ENCODE measurements around the gene PLEKHA1. TPM values are rescaled to one million over a fixed set of nuclear protein-coding genes. Genes with fewer than 3 reads are reported as not detected.

Gene PLEKHA1
- total RNA-seq, 1 donor from 2014 or later = 39.1 TPM

DNA sequence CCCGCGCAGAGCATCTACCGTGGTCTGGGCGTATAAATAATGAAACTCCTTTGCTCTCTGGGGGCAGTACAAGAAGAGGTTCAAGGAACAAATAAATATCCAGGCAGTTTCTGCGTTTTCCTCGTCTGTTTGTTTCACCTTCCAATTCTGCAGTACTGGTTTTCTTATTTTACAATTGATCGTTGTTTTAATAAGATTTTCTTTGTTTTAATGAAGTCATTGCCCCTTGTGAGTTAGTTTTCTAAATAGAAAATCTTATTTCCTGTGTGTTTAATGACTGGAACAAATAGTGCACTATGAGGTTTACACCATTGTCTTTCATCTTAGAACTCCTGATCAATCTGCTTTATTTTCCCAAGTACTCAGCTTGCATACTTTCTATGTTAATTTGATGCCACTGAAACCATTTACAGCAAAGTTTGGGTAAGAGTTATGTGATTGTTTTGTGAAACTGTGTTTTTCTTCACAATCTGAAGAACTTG lies 1.2 kb downstream of the PLEKHA1 start:
- DNase-seq (ENCODE audit: low read depth) = no peak

DNA sequence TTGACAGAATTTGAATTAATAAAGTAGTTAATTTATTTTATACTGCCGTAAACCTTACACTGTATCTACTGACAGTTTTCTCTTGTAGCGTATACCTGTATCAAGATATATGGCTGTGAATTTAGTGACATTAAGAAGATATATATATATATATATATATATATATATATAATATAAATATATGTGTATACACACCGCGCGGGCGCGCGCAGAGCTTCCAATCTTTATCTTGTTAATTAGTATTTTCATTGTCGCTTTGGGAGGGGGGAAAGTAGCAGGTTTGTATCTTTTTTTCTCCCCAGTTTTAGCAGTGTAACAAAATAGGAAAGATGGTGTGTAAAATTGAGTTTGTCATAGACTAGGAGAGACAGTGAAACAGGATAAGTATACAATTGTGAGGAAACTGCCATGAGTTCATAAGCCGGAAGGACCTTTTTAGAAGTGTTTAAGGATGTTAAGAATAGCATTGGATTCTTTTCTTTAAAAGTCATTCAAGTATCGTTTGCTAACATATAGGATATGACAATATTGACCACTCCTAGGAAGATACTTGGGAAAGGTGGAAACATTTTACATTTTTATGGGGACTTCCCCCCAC lies 2.0 kb downstream of the PLEKHA1 start:
- DNase-seq (ENCODE audit: low read depth) = no peak

DNA sequence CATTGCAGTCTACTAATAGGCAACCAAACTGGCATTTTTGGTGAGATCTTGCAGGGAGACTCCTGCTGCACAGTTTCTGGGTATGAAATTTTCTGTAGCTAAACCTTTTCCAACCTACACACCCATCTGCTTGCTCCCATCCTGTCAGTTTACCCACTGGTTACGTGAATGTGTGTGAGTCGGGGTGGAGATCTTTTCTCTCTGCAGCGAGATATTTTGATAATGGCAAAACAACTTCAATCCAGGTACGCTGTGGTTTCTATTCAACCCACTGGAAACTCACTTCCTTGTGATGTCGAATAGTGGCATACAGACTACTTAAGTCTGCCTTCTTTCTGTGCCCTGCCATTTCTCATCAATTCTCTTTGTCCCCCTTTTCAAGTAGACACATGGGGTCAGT lies 4.5 kb downstream of the PLEKHA1 start:
- no peak for DNase-seq (ENCODE audit: low read depth)

DNA sequence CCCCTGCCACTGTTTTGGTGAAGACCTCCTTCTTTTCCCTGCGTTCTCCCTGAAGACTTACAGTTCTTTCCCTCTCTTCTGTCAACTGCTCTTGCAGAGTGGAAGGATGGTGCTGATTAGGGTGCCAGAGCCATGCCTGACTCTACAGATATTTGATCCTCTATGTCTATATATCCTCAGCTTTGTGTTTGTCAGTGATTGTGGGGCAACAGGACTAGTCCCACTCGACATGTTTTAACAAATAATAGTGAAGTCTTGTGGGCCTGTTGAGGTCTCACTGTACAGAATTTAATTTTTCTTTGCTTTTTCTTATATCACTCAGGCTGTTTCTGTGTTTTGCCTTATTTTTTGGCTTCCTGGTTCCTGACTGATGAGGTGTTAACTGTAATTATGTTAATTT lies 5.0 kb downstream of the PLEKHA1 start:
- DNase-seq (ENCODE audit: low read depth) = no peak

DNA sequence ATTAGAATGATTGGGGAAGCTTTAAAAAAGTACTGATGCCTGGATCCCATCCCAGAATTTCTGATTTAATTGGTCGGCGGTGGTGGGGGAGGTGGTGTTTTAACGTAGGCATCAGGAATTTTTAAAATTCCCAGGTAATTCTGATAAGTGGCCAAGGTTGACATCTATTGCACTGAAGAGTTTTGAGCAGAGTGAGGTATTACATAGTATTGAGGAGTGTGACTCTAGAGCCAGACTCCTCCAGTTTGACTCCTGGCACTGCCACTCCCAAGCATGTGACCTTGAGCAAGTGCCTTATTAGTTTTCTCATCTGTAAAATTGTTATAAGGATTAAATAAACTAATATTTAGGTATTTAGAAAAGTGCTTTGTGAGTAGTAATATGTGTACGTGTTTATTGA lies 6.2 kb downstream of the PLEKHA1 start:
- no peak for DNase-seq (ENCODE audit: low read depth)

DNA sequence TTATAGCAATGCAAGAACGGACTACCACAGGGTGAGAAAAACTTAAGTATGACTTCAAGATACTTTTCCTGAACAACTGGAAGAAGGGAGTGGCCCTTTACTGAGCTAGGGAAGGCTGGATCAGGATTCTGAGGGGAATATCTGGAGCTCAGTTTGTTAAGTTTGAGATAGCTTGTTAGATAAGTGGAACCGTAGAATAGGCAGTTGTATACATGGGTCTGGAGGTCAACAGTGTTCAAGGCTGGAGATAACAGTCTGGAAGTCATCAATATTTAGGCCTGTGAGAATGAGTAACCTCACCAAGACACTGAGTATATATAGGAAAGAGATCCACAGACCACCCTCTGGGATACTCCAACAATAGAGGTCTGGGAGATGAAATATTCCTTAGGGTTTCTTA lies 7.2 kb downstream of the PLEKHA1 start:
- DNase-seq (ENCODE audit: low read depth) = no peak

DNA sequence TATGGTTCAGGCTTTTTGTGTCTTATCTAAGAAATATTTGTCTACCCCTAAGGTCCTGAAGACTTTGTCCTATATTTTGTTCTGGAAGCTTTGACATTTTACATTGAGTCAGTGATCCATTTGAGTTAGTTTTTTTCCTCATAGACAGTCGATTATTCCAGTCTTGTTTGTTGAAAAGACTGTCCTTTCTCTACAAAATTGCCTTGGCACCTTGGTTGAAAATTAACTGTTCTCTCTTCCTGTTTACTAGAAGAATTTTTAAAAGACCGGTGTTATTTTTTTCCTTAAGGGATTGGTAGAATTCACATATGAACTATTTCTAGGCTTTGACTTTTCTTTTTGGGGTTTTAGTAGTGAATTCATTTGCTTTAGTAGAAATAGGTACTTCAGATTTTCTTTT lies 12.0 kb downstream of the PLEKHA1 start:
- no peak for DNase-seq (ENCODE audit: low read depth)

DNA sequence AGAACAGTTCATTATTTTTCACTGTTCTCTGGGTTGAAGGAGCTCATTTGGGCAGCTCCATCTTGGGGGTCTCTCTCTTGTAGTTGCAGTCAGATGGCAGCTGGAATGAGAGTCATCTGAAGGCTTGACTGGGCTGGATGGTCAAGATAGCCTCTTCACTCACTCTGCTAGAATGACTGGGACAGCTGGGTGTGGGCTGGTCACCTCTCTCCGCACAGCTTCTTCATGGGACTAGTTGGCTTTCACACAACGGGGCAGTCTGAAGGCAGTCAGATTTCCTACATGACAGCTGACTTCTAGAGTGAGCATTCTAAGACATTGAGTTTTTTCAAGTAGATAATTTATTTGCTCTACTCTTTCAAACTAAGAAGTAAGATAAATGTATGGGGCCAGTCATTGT lies 13.1 kb downstream of the PLEKHA1 start:
- DNase-seq (ENCODE audit: low read depth) = peak; percentile 83

DNA sequence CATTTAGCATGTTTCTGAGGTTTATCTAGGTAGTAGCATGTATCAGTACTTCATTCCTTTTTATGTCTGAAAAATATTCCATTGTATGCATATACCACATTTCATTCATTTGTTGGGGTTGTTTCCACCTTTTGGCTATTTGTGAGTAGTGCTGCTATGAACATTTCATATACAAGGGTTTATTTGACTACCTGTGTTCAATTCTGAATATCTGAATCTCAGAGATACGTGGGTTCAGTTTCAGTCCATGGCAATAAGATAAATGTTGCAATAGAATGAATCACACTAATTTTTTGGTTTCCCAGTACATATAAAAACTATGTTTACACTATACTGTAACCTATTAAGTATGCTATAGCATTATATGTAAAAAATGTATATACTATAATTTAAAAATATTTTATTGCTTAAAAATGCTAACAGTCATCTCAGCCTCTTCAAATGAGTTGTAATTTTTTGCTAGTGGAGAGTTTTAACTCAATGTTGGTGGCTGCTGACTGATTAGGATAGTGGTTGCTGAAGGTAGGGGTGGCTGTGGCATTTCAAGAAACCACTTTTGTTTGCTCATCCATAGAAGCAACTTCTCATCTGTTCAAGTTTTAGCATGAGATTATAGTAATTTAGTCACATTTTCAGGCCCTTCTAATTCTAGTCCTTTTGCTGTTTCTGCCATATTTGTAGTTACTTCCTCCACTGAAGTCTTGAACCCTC lies 13.9 kb downstream of the PLEKHA1 start:
- no peak for DNase-seq (ENCODE audit: low read depth)

DNA sequence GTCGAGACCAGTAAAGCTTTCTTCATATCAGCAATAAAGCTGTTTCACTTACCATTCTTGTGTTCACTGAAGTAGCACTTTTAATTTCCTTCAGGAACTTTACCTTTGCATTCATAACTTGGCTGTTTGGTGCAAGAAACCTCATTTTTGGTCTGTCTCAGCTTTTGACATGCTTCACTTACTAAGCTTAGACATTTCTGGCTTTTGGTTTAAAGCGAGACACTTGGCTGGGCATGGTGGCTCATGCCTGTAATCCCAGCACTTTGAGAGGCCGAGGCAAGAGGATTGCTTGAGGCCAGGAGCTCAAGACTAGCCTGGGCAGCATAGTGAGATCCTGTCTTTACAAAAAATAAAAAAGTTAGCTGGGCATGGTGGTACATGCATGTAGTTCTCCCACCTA lies 15.8 kb downstream of the PLEKHA1 start:
- DNase-seq (ENCODE audit: low read depth) = no peak

DNA sequence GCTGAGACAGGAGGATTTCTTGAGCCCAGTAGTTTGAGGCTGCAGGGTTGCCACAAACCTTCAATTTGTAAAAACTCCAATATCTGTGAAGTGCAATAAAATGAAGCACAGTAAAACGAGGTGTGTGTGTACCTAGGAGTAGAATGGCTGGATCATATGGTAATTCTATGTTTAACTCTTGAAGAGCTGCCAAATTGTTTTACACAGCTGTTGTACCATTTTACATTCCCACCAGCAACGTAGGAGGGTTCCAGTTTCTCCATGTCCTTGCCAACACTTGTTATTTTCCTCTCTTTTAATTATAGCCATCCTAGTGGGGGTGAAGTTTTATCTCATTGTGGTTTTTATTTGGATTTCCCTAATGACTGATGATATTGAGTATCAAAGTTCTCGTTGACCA lies 16.2 kb downstream of the PLEKHA1 start:
- peak; percentile 19 for DNase-seq (ENCODE audit: low read depth)

DNA sequence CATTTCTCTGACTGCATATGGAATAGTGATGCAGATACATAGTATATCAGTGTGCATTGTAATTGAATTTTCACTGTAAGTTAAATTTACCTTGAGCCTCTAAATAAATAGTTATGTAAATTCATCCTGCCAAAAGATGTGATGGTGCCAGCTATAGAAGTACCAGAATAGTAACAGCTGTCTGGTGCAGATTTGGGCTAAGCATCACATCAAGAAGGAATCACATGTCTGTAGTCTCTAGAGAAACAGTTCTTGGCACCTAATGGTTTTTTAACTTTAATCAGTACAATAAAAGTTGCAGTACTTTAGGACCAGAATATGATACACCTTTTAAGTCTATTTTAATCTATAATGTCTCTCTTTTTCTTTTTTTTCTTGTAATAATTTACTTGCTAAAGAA lies 17.4 kb downstream of the PLEKHA1 start:
- peak; percentile 37 for DNase-seq (ENCODE audit: low read depth)

DNA sequence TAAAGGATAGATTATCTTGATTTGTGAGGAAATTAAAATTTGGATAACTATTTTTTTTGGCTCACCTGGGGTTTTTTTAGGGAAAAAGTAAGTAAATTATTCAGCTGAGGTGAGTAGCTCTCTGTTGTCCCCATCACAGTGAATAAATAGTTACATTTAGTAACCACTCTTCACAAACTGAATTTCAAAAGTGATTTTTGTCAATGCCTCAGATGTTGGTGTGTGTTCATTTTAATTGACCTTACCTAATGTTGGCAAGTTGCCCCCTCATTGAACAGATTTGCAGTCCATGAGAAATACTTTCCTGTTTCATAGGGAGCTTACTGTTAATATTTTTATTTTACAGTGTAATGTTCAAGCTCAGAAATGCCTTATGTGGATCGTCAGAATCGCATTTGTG lies 18.3 kb downstream of the PLEKHA1 start:
- no peak for DNase-seq (ENCODE audit: low read depth)

DNA sequence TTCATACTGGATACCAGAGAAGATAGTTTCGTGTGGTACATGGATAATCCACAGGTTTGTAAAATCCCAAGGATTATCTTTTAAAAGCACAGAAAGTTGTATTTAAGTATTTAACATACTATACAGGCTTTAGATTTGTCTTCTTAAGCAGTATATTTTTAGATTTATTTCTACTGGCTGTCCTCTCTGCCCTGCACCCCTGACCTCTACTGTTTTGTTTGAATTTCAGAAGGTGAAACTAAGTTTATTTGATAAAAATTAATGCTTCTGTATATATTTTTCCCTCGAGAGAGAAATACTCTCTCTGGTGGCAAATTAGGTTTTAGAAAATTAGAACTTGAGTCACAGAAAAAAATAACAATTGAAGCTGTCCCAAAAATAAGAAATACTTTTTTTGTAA lies 18.8 kb downstream of the PLEKHA1 start:
- no peak for DNase-seq (ENCODE audit: low read depth)

DNA sequence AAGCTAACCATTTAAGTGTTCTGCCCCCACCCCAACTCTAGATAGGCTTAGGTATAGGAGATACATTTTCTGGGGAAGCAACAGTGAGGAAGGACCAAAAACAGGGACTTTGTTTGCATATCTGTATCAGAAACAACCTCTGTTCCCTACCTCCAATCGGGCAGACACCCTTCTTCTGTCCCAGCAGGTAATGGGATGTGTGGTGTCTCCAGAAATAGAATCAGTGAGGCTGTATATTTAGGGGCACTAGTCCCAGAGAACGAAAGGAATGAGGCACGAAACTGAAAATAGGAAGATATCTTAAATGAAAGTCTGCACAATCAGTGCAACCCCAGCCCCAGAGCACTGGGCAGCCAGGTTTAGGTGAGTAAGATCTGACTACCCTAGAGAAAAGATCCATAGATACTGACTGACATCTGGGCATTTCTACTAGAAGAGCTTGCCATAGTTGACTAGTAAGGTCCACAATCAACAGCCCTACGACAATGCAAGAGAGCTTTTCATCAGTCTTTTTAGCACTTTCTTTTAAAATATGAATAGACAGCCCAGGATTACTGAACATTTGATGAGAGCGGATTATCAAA lies 28.1 kb downstream of the PLEKHA1 start:
- DNase-seq (ENCODE audit: low read depth) = no peak

DNA sequence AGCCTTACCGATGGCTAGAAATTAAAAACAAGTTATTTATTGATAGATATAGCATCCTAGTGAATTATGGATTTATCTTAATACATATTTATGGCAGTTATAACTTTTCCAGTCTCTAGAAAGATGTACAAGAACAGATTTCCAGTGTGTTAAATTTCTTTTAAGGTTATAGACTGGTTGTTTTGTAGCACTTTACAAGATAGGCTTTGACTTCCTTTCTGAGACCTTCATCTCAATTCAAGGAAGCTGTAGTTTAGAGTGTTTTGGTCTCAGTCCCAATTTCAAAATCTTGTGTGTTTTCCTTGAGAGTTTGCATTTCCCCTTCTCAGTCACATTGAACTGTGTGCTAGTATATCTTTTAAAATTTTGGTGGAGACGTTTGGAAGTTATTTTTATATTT lies 30.1 kb downstream of the PLEKHA1 start:
- DNase-seq (ENCODE audit: low read depth) = no peak

DNA sequence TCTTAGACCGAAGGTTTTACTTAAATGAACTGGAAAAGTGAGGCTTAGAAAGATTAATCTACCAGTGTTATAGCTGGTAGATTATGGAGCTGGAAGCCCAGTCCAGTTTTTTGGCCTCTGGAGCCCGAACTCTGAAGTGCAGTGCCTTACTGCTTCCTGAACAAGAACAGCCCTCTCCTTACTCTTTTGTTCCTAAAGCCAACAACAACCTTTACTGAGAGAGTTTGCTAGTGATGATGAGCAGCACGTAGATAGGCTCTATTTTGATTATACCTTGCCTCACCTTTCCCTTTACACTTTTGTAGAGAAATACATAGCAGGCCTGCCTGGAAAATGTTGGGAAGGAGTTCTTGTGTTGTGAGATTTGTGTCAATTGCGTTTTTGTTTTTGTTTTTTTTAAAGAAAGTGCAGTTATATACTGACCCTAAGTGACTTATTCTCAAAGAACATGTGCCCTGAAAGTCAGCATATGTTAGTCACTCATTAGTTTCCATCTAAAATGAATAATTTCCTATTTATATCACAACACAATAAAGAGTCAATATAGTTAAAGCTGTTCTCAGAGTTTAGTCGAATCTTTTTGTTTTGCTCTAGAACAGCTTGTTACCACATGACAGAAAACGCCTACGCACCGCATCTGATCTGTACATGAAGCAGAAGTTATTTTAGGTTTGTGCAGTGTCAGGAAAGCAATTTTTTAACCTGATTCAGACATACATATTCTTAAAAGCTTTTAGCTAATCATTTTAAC lies 33.0 kb downstream of the PLEKHA1 start:
- no peak for DNase-seq (ENCODE audit: low read depth)

DNA sequence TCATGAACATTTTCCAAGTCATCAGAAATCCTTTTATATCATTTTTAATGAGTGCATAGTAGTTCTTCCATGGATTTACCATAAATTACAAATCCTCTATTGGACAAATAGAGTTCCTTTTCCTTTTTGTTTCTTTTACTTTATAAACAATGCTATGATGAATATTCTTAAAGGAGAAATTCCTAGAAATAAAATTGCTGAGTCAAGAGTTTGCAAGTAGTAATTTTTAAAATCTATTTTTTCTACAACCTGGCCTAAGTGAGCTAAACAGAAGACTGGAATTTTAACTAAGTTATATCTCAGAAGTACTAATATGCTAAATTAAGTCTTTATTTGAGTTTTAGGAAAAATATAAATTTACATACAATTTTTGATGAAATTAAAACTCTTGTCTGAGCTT lies 38.8 kb downstream of the PLEKHA1 start:
- no peak for DNase-seq (ENCODE audit: low read depth)

DNA sequence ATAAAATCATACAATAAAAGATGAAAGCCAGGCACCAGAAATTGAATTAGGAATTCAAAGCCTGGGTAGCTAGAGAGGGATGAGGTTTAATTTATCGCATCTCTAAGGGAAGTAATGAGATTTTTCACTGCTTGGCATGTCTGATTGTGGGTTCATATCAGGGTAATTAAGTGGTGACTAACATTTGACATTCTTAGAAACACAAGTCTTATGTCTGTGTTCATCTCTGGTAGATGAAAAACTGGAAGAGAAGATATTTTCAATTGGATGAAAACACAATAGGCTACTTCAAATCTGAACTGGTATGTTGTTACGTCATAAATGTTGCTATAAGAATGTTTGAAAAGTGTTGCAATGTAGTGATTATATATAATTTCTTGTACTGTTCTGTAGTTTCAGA lies 43.2 kb downstream of the PLEKHA1 start:
- DNase-seq (ENCODE audit: low read depth) = no peak

DNA sequence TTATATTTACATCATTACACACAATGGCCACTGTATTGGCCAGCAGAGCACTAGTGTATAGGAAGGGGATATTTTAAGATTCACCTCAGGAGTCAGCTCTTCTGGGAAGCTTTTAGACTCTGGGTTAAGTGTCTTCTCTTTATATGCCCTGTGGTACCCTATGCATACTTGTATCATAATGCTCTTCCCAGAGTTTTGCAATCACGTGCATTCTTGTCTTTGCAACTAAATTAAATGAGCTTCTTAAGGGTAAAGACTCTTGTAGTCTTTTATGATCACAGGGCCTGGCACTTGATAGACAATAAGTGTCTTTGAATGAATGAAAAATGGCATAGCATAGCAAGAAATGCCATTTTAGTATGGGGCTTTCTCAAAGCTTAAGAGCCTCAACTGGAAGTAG lies 44.5 kb downstream of the PLEKHA1 start:
- DNase-seq (ENCODE audit: low read depth) = no peak

DNA sequence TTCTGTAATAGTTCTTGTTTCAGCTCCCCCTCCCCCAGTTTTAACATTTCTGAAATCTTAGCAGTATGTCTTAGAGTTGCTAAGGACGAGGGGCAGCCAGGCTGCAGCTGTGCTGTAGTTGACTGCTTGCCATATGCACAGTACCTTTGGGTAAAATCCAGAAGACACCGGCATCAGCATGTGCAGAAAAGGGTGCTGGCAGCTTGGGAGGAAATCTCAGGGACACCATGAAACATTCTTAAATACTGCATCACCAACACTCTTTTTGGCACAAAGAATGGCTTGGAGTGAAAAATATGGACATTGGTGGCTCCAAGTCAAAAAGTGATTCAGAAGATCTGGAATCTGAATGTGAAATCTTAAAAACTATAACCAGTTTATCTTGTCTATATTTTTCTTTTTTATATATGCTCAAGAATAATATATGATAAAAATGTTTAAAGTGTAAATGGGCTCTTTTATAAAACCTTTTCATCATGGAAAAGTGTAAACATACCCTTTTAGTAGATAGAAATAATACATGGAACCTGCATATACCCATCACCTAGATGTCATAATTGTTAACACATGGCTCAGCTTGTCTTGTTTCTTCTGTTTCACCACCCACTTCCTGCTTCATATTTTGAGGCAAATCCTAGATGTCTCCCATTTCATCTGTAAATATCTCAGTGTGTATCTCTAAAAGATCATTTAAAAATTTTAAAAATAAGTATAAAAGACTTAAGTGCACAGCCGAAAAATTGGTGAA lies 45.5 kb downstream of the PLEKHA1 start:
- peak; percentile 24 for DNase-seq (ENCODE audit: low read depth)

All from myocyte (in vitro differentiated cells).